DMS153 (cell line): ENCODE data around the gene NRG3.

ENCODE experiments used
- DNase-seq: peaks from one replicate; lab custom pipeline; 2025; lab: John Stamatoyannopoulos, UW

NRG3 gene

GRCh38 chr10:81874875-81875466, at the start of gene NRG3:
Gene NRG3, plus strand, starts transcription at chr10:81875194.
- no peak for DNase-seq

- DNase-seq, result no peak
Observed at GRCh38 chr10:81828251-81828650, 46.7 kb upstream of the NRG3 start.

GRCh38 chr10:81831060-81831459, 43.9 kb upstream of the NRG3 start:
- no peak for DNase-seq

- no peak for DNase-seq
Observed at GRCh38 chr10:81838950-81839349, 36.0 kb upstream of the NRG3 start.

- DNase-seq, result no peak
Observed at GRCh38 chr10:81843042-81843441, 32.0 kb upstream of the NRG3 start.

GRCh38 chr10:81847675-81848074, 27.3 kb upstream of the NRG3 start:
- no peak for DNase-seq

GRCh38 chr10:81848514-81848913, 26.5 kb upstream of the NRG3 start:
- no peak for DNase-seq

- no peak for DNase-seq
Observed at GRCh38 chr10:81848931-81849330, 26.1 kb upstream of the NRG3 start.

GRCh38 chr10:81862596-81862995, 12.4 kb upstream of the NRG3 start:
- no peak for DNase-seq

- no peak for DNase-seq
Observed at GRCh38 chr10:81863771-81864170, 11.2 kb upstream of the NRG3 start.

- no peak for DNase-seq
Observed at GRCh38 chr10:81865581-81865980, 9.4 kb upstream of the NRG3 start.

GRCh38 chr10:81866753-81867152, 8.2 kb upstream of the NRG3 start:
- DNase-seq, result no peak

- no peak for DNase-seq
Observed at GRCh38 chr10:81870472-81870871, 4.5 kb upstream of the NRG3 start.

- no peak for DNase-seq
Observed at GRCh38 chr10:81871558-81871957, 3.4 kb upstream of the NRG3 start.

- DNase-seq, result no peak
Observed at GRCh38 chr10:81872206-81872862, 2.7 kb upstream of the NRG3 start.

- DNase-seq, result no peak
Observed at GRCh38 chr10:81873231-81873931, 1.6 kb upstream of the NRG3 start.

GRCh38 chr10:81873932-81874816, 820 bp upstream of the NRG3 start:
- no peak for DNase-seq

GRCh38 chr10:81875467-81876252, 666 bp downstream of the NRG3 start:
- DNase-seq, result no peak

- DNase-seq, result no peak
Observed at GRCh38 chr10:81876253-81877077, 1.5 kb downstream of the NRG3 start.

GRCh38 chr10:81877596-81877995, 2.6 kb downstream of the NRG3 start:
- no peak for DNase-seq

GRCh38 chr10:81882011-81882410, 7.0 kb downstream of the NRG3 start:
- DNase-seq, result no peak
